AG09319 (cell line): ENCODE results near the gene PPM1B.
A peak's percentile ranks its signal among the peaks of the same experiment; 100 is the strongest.
"Not testable (repeated sequence)": the region's sequence is repeated elsewhere in the genome, so short reads cannot be mapped to it uniquely, and the experiment has no call there.

Experiments used
- DNase-seq: peaks from one replicate; pipeline ENCODE4 v3.0.0-alpha.2; 2010; ENCODE audit warnings: low read depth; ENCODE audit errors: extremely low read depth
- CTCF ChIP-seq: IDR thresholded peaks from 2 replicates; pipeline ENCODE4 v1.5.1; 2011; ENCODE audit warnings: low read depth, mild to moderate bottlenecking, inconsistent platforms, low read length, moderate library complexity

Gene PPM1B

DNA sequence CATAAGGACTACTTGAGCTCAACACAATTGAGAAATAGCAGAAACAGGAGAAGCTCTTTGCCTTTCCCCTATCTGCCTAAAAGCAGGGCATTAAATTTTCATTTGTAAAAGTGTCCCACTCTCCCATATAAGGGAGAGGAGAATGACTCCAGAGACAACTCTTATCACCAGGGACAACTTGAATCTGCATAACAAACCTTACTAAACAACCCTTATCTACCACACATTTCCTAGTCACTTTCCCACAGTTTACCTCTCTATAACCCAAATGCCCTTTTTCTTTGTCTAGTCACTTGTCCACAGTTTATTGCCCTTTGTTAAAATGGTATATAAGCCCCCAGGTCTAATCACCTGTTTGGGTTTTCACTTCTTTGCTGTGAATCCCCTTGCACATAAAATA, 37.5 kb upstream of the PPM1B start:
- no peak for TF ChIP-seq CTCF
- no peak for DNase-seq

GRCh38 chr2:44133602-44134001, 35.1 kb upstream of the PPM1B start:
- not testable (repeated sequence) for DNase-seq

GRCh38 chr2:44134848-44135247, 33.8 kb upstream of the PPM1B start:
- no peak for DNase-seq
- TF ChIP-seq CTCF = no peak

GRCh38 chr2:44135296-44135695, 33.4 kb upstream of the PPM1B start:
- no peak for DNase-seq
- no peak for TF ChIP-seq CTCF

GRCh38 chr2:44135771-44136170, 32.9 kb upstream of the PPM1B start:
- TF ChIP-seq CTCF = no peak
- DNase-seq = peak; percentile 10

DNA sequence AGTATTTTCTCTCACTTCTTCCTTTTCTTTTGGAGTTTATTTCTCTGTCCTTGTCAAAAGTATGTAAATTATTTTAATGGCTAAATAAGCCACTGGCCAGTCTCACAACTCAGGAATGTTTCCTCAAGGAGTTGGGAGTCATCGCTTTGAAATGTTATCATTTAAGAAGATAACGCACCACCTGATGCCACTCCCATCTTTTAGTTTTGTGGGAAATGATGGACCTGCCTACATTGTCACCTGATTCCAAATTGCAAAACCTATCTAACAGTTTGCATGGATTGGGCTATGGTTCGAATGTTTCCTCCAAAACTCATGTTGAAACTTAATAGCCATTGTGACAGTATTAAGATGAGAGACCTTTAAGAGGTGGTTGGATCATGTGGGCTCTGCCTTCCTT, 32.4 kb upstream of the PPM1B start:
- DNase-seq = peak; percentile 12
- TF ChIP-seq CTCF = no peak

DNA sequence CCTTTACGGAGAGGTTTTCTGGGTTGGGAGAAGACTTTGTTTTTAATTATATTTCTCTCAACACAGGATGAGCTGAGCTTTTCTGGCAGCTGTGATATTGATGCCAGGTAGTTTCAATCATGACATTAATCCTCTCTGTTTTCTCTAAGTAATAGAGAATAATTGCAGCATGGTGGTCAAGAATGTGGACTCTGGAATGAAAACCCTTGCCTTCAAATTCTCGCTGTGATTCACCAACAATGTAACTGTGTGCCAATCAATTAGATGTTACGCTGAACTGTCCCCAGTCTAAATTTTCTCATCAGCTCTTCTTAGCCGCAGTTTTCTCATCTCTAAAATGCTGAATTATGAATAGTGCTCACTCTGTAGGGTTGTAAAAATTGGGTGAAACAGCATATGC, 31.6 kb upstream of the PPM1B start:
- no peak for DNase-seq
- no peak for TF ChIP-seq CTCF

DNA sequence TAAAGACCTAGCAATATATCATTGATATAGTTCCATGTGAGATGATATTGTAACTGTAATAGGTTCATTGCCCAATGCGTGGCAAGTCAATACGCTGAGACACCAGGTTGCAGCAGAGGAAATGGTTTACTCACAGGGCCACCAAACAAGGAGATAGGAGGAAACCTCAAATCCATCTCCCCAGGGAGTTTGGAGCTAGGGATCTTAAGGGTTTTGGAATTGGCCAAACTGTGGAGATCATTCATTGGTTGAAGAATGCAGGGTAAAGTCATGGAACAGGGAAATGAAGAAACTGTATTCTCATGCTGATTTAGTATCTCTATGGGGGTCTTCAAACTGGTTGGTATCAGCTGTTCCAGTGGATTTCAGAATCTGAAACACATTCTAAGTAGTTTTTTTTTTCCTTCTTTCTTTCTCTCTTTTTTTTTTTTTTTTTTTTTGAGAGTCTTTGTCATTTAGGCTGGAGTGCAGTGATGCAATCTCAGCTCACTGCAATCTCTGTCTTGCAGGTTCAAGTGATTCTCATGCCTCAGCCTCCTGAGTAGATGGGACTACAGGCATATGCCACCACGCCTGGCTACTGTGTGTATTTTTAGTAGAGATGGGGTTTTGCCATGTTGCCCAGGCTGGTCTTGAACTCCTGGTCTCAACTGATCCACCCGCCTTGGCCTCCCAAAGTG, 30.7 kb upstream of the PPM1B start:
- DNase-seq = no peak
- TF ChIP-seq CTCF = no peak
